Thyroid gland (tissue), 4 donors: ENCODE data around the gene CHD6. TPM values are rescaled to one million over a fixed set of nuclear protein-coding genes. Genes with fewer than 3 reads are reported as not detected.

Experiments used
- DNase-seq, 2 donors: peaks; one replicate each; pipeline ENCODE4 v3.0.0-alpha.2; 2019
- H3K27ac ChIP-seq, 3 donors: fragments of 200-600 bp; sonication (generic); 1 replicate in 2 of 3; 2 replicates in 1 of 3; pipeline ENCODE4 v1.5.1; 2016 to 2019; ENCODE audit warnings: mild to moderate bottlenecking in 1 of 3, moderate library complexity in 1 of 3
- H3K27me3 ChIP-seq: fragments of 200-600 bp; sonication (generic); one replicate; pipeline ENCODE4 v1.5.1; 2019
- H3K36me3 ChIP-seq, 2 donors: fragments of 200-600 bp; sonication (generic); one replicate each; pipeline ENCODE4 v1.5.1; 2016 to 2019
- H3K4me1 ChIP-seq, 2 donors: fragments of 200-600 bp; sonication (generic); one replicate each; pipeline ENCODE4 v1.5.1; 2017 to 2019
- H3K4me3 ChIP-seq, 3 donors: fragments of 200-600 bp; sonication (generic); replicated peaks in 1 of 3; 1 replicate in 2 of 3; 2 replicates in 1 of 3; pipeline ENCODE4 v1.5.1; 2016; ENCODE audit warnings: mild to moderate bottlenecking in 1 of 3
- H3K9me3 ChIP-seq: fragments of 200-600 bp; sonication (generic); one replicate; pipeline ENCODE4 v1.5.1; 2017
- POLR2A ChIP-seq, 2 donors: fragments of 450-650 bp; IDR thresholded peaks; one replicate each; pipeline ENCODE4 v1.6.1; 2017; ENCODE audit warnings: antibody characterized with exemption in 2 of 2, mild to moderate bottlenecking in 2 of 2, moderate library complexity in 1 of 2
- WGBS, 2 donors: methylation state at CpG; one replicate each; pipeline ENCODE4 v1.1.5; 2017; 5-methylcytosine and 5-hydroxymethylcytosine counted together
- intact Hi-C: fragments of 100-400 bp; cut with DNase I; formaldehyde crosslinking; loops from one replicate; pipeline ENCODE4 v1.15.1; 2023
- total RNA-seq, 4 donors: library from RNA; depleted of rRNA; stranded (reverse); fragments of >200 nt; gene quantifications; one replicate each; pipeline ENCODE4 v1.2.3, GENCODE V29; 2016
- TF ChIP-seq, protein P1 (sequence below), 6 experiments: fragments of 200-600 bp in 3 of 6; fragments of 450-650 bp in 3 of 6; sonication (generic) in 3 of 6; IDR thresholded peaks; one replicate each; pipeline ENCODE4 v1.5.1; 2016 to 2019; ENCODE audit warnings: antibody characterized with exemption in 6 of 6, mild to moderate bottlenecking in 2 of 6, inconsistent platforms in 1 of 6, moderate library complexity in 1 of 6

CHD6 gene
- total RNA-seq, 4 donors from 2014 or later = 58.0 to 104 (median 81.6) TPM

DNA sequence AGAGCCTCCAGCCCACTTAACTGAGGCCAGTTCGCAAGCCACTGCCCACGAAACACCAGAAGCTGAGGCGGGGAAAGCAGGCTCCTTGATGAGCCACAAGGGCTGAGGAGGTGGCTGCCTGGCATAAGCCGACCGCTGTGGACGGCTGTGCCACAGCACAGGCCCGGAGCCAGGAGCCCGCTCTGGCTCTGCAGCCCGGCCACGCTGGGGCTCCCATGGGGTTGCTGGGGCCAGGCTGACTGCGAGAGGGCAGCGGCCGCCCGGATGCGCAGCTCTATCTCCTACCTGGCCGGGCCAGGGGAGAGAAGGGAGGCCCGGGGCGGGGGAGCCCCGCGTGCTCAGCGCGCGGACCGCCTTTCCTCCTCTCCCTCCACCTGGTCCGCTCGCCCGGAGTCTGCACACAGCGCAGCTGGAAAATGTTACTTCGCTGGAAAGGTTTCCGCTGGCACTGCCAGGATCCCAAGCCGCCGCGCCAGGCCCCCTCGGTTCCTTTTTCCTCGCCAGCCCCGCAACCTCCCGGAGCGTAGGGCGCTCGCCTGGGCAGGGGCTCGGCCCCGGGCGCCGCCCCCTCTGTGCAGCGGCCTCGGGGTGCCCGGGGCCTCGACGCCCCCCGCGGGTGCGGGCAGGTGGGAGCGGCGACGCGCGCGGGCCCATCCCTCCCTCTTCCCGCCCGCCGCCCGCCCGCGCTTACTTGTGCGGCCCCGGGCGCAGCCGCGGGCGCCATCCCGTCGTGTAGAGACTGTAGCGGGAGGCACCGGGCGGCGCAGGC is 252.2 kb downstream of the CHD6 start:
- H3K27me3 ChIP-seq = peaks cover 14% of the 10 kb centered on the region
- no peaks in the 10 kb centered on the region for H3K9me3 ChIP-seq
- no peak overlapping the region for H3K27ac ChIP-seq
- H3K36me3 ChIP-seq = no peaks in the 10 kb centered on the region
- DNase-seq = peak in 1 of 2 donors; percentile 31
- intact Hi-C loops = no loop called here
- WGBS, 2 donors = 9 to 23% methylated on average over 7 to 19 of the region's 76 CpGs
- TF ChIP-seq POLR2A (IDR thresholded peaks at IDR 0.05) = no peak
- TF ChIP-seq, protein P1, sequence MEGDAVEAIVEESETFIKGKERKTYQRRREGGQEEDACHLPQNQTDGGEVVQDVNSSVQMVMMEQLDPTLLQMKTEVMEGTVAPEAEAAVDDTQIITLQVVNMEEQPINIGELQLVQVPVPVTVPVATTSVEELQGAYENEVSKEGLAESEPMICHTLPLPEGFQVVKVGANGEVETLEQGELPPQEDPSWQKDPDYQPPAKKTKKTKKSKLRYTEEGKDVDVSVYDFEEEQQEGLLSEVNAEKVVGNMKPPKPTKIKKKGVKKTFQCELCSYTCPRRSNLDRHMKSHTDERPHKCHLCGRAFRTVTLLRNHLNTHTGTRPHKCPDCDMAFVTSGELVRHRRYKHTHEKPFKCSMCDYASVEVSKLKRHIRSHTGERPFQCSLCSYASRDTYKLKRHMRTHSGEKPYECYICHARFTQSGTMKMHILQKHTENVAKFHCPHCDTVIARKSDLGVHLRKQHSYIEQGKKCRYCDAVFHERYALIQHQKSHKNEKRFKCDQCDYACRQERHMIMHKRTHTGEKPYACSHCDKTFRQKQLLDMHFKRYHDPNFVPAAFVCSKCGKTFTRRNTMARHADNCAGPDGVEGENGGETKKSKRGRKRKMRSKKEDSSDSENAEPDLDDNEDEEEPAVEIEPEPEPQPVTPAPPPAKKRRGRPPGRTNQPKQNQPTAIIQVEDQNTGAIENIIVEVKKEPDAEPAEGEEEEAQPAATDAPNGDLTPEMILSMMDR (IDR thresholded peaks at IDR 0.05) = no peak
- peak overlapping the region in 1 of 3 donors; percentile 21 for H3K4me3 ChIP-seq
- H3K4me1 ChIP-seq = peaks cover 5 to 18% of the 10 kb centered on the region in 2 donors

DNA sequence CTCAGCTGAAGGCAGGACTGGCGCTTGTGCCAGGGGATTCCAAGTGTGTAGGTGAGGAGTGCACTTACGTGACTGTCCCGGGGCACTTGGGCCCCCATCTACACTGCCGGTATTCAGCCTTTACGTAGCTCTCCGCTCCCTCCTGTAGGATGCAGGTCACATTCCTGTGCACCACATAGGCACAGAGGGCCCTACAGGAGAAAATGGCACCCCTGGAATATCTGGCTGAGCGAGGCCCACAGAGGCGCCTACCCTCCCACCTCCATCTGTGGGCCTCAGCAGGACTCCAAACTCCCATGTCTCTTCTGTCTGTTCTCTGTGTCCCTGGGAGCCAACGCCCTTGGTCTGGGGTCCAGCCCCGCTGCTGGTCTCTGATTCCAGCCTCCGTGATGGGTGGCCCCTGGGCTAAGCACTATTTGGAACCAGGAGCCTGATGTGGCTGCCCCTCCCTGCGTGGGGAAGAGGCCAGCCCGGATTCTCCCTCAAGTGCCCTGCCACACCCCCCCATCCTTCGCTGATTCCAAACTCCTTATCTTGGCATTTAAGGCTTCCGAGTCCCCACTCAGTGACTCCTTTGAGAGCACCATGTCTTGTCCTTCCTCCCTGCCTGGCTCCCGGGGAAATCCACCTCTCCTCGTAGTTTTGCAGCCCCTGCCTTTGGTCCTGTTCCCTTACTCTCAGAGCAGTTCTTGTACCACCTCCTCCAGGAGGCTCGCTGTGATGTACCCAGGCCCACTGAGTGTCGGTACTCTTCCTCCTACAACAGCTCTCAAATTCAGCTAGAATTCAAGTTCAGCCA is 253.0 kb downstream of the CHD6 start:
- no peak for DNase-seq
- intact Hi-C loops = no loop called here
- no peak for TF ChIP-seq POLR2A (IDR thresholded peaks at IDR 0.05)
- TF ChIP-seq, protein P1 (IDR thresholded peaks at IDR 0.05) = no peak
- peaks cover 14% of the 10 kb centered on the region for H3K27me3 ChIP-seq
- WGBS, 2 donors = 79 to 83% methylated on average over 15 to 17 of the region's 19 CpGs
- no peak overlapping the region for H3K27ac ChIP-seq
- no peaks in the 10 kb centered on the region for H3K36me3 ChIP-seq
- H3K4me3 ChIP-seq = no peak overlapping the region
- no peaks in the 10 kb centered on the region for H3K9me3 ChIP-seq
- H3K4me1 ChIP-seq = peaks cover 5 to 18% of the 10 kb centered on the region in 2 donors

DNA sequence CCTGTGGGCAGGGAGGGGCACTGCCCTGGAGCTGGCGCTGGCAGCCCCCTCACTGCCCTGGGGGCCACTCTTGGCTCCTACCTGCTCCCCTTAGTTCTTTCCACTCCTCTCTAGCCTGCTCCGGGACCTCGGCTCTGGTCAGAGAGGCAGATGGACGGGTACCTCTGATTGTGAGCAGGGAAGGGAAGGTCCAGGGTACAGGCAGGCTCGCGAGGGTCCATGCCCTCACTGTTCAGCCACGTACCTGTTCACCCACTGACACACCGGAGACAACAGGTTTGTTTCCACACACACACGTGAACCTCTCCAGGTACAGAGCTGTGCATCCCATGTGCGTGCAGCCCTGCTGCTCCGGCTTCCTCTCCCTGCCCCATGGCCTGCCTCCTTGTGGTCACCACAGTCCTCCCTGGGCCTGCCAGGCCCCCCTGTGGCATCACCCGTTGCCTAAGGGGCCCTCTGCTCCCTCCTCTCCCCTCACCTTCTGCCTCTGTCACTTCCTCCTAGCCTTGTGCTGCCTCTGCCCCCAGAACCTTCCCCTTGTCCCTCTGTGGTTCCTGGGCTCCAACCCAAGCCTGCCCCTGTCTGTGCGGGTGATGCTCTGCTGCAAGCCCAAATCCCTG is 253.8 kb downstream of the CHD6 start:
- no peak for DNase-seq
- intact Hi-C loops = no loop called here
- no peak overlapping the region for H3K27ac ChIP-seq
- no peak overlapping the region for H3K4me3 ChIP-seq
- H3K4me1 ChIP-seq = peaks cover 5 to 23% of the 10 kb centered on the region in 2 donors
- H3K9me3 ChIP-seq = no peaks in the 10 kb centered on the region
- H3K36me3 ChIP-seq = no peaks in the 10 kb centered on the region
- 93% methylated on average over 11 to 13 of the region's 13 CpGs for WGBS, 2 donors
- H3K27me3 ChIP-seq = peaks cover 14% of the 10 kb centered on the region
- TF ChIP-seq, protein P1 (IDR thresholded peaks at IDR 0.05) = no peak
- no peak for TF ChIP-seq POLR2A (IDR thresholded peaks at IDR 0.05)

DNA sequence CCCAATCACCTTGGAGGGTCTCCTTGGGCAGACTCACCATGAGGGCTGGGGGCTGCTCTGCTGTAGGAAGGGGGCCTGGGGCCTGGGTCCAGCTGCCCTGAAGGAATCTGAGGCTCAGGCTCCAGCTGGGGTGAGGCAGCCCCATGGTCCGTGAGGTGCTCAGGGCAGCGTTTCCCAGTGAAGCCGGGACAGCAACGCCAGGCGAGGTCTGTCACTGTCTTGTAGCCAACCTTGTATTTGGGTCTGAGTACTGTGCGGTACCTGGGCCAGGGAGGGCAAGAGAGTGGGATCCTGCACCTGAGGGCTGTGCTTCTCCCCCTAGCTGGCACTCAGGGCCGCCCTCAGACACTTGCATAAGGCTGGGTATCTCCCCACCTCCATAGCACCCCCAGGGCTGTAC is 254.6 kb downstream of the CHD6 start:
- TF ChIP-seq POLR2A (IDR thresholded peaks at IDR 0.05) = no peak
- TF ChIP-seq, protein P1 (IDR thresholded peaks at IDR 0.05) = no peak
- intact Hi-C loops = no loop called here

More for the DNA sequence above, 254.6 kb downstream of the CHD6 start:
- H3K9me3 ChIP-seq = no peaks in the 10 kb centered on the region
- H3K27ac ChIP-seq = no peak overlapping the region
- peaks cover 14% of the 10 kb centered on the region for H3K27me3 ChIP-seq
- no peak overlapping the region for H3K4me3 ChIP-seq
- peaks cover 5 to 26% of the 10 kb centered on the region in 2 donors for H3K4me1 ChIP-seq
- no peaks in the 10 kb centered on the region for H3K36me3 ChIP-seq
- DNase-seq = no peak
- 95 to 100% methylated on average over 2 to 6 of the region's 7 CpGs for WGBS, 2 donors
